ENCODE results near the gene NBDY. TPM values are rescaled to one million over a fixed set of nuclear protein-coding genes. Genes with fewer than 3 reads are reported as not detected.
A peak's percentile ranks its signal among the peaks of the same experiment; 100 is the strongest.

Gene NBDY
- total and polyA plus RNA-seq, 2 of the 4 experiments (the other 2 are of a cell fraction) = 3.2 to 61.5 TPM

- H3K14ac ChIP-seq (replicated peaks; ENCODE audit: low read depth, low read length) = no peak overlapping the region
- no peak for TF ChIP-seq POLR2A (IDR thresholded peaks at IDR 0.05; ENCODE audit: low read depth, low read length)
- TF ChIP-seq MAFK (IDR thresholded peaks at IDR 0.05; ENCODE audit: low read depth, low read length) = no peak
- no peak for TF ChIP-seq SMC3 (IDR thresholded peaks at IDR 0.05; ENCODE audit: low read depth, low read length)
- TF ChIP-seq ELK1 (IDR thresholded peaks at IDR 0.05; ENCODE audit: borderline replicate concordance, low read depth, low read length) = no peak
- no peak for TF ChIP-seq CTCF (conservative IDR thresholded peaks at IDR 0.05; ENCODE audit: low read depth, low read length)
- TF ChIP-seq CEBPB (IDR thresholded peaks at IDR 0.05; ENCODE audit: low read depth, low read length) = peak; percentile 66
- no peak for TF ChIP-seq BHLHE40 (IDR thresholded peaks at IDR 0.05; ENCODE audit: low read depth, low read length)
- TF ChIP-seq FOS (IDR thresholded peaks at IDR 0.05; ENCODE audit: low read depth, low read length) = no peak
- intact Hi-C loops (cut with micrococcal nuclease) (loop anchor here (5.0 kb wide), 1 partner anchor 149 kb away; no protein-coding TSS in a partner anchor), dilution Hi-C loops (cut with HindIII; ENCODE audit: low sequenced_read_pairs, unreplicated experiment) (no loop called here), in situ Hi-C loops (cut with MboI; ENCODE audit: low sequenced_read_pairs) (loop anchor here (25.0 kb wide), 3 partner anchors 174 to 1099 kb away; partner anchors contain the start of genes SPIN2B, SPIN3 and ZXDA)
- no peaks in the 10 kb centered on the region; a peak in 1 of 4 replicates for H3K79me1 ChIP-seq (ENCODE audit: low read depth in 1 of 2, low read length in 2 of 2)
- no peak overlapping the region for H2AK9ac ChIP-seq (replicated peaks; ENCODE audit: low read depth, low read length, poor library complexity)
- POLR2A ChIA-PET (ENCODE audit: unreplicated experiment) = no interaction called here
- H2BK20ac ChIP-seq (ENCODE audit: low read depth, low read length) = no peak overlapping the region
- no peak overlapping the region for H3K4me3 ChIP-seq (ENCODE audit: insufficient read depth, low read depth, low read length)
- no peak overlapping the region for H2AFZ ChIP-seq (replicated peaks; ENCODE audit: low read length, poor library complexity)
- H3K23ac ChIP-seq (ENCODE audit: low read depth, low read length) = no peak overlapping the region
- H3K18ac ChIP-seq (ENCODE audit: low read depth, low read length) = no peak overlapping the region
- H2BK15ac ChIP-seq (ENCODE audit: low read depth, low read length) = no peak overlapping the region
- no peak overlapping the region for H4K8ac ChIP-seq (ENCODE audit: low read depth in 2 of 2, low read length in 2 of 2)
- CTCF ChIA-PET = no interaction called here
- no peak overlapping the region for H3K4ac ChIP-seq (ENCODE audit: low read depth, low read length)
- BruUV-seq (replicated peaks) = no TSS peak
- H2BK5ac ChIP-seq (ENCODE audit: low read depth, low read length, poor library complexity, severe bottlenecking) = no peak overlapping the region
- H2BK120ac ChIP-seq (ENCODE audit: low read depth, low read length) = no peak overlapping the region
- peak; percentile 31 for DNase-seq
- ATAC-seq (ENCODE audit: low read depth) = peak; percentile 44
- H2AK5ac ChIP-seq (ENCODE audit: low read depth, low read length) = no peak overlapping the region
- no peaks in the 10 kb centered on the region for H4K20me1 ChIP-seq (ENCODE audit: insufficient read depth, low read length)
- no peak overlapping the region for H4K91ac ChIP-seq (ENCODE audit: insufficient read depth, low read depth, low read length)
- H4K5ac ChIP-seq (ENCODE audit: low read depth, low read length) = no peak overlapping the region
- H3K27ac ChIP-seq (ENCODE audit: insufficient read depth, low read length) = no peak overlapping the region
- no peaks in the 10 kb centered on the region for H3K9me3 ChIP-seq (ENCODE audit: control insufficient read depth, insufficient read depth, low read length)
- no peak overlapping the region for H3K4me2 ChIP-seq (ENCODE audit: low read depth, low read length)
- H3K56ac ChIP-seq (ENCODE audit: extremely low read depth, insufficient read depth, low read length) = no peak overlapping the region
- WGBS, 2 experiments (ENCODE audit: extremely low coverage in 2 of 2, insufficient read length in 1 of 2) = 78% methylated on average over 1 of the region's 7 CpGs; no CpG with 5 or more reads in 1 of the 2 experiments
- H3K36me3 ChIP-seq (ENCODE audit: control insufficient read depth, insufficient read depth, low read length) = no peaks in the 10 kb centered on the region
- H3K27me3 ChIP-seq (ENCODE audit: control insufficient read depth, insufficient read depth, low read length) = no peaks in the 10 kb centered on the region; the same call in 1 of the 2 replicates
- H3K4me1 ChIP-seq (ENCODE audit: control insufficient read depth, insufficient read depth, low read length) = peaks cover 4% of the 10 kb centered on the region; the same call in 1 of the 2 replicates
- no peaks in the 10 kb centered on the region for H3K9me1 ChIP-seq (ENCODE audit: insufficient read depth, low read length)
- no peak overlapping the region for H3K9ac ChIP-seq (ENCODE audit: low read depth, low read length)
Observed at GRCh38 chrX:56813318-56813837, 84.3 kb downstream of the NBDY start.

Measured in IMR-90 (cell line).